Tibial nerve (tissue), 4 donors: ENCODE data around the gene SLC25A52. TPM values are rescaled to one million over a fixed set of nuclear protein-coding genes. Genes with fewer than 3 reads are reported as not detected.

ENCODE experiments used
- DNase-seq, 2 donors: peaks; one replicate each; pipeline ENCODE4 v3.0.0-alpha.2; 2019; ENCODE audit warnings: low spot score in 2 of 2
- H3K27ac ChIP-seq, 4 donors: fragments of 200-600 bp; sonication (generic) in 3 of 4; one replicate each; pipeline ENCODE4 v1.5.1; 2017 to 2019; ENCODE audit warnings: mild to moderate bottlenecking in 1 of 4
- H3K27me3 ChIP-seq, 2 donors: fragments of 200-600 bp; sonication (generic) in 1 of 2; one replicate each; pipeline versions ENCODE4 v1.5.1 to v1.6.0; 2017 to 2019
- H3K36me3 ChIP-seq, 3 donors: fragments of 200-600 bp; sonication (generic); one replicate each; pipeline ENCODE4 v1.5.1; 2018 to 2019
- H3K4me1 ChIP-seq, 4 donors: fragments of 200-600 bp; sonication (generic) in 3 of 4; one replicate each; pipeline ENCODE4 v1.5.1; 2017 to 2019
- H3K4me3 ChIP-seq, 4 donors: fragments of 200-600 bp; sonication (generic) in 3 of 4; one replicate each; pipeline ENCODE4 v1.5.1; 2017 to 2019; ENCODE audit warnings: mild to moderate bottlenecking in 1 of 4, moderate library complexity in 1 of 4
- H3K9me3 ChIP-seq, 4 donors: fragments of 200-600 bp; sonication (generic) in 3 of 4; one replicate each; pipeline ENCODE4 v1.5.1; 2017 to 2019
- CTCF ChIP-seq, 5 experiments: fragments of 200-600 bp in 3 of 5; fragments of 450-650 bp in 2 of 5; sonication (generic) in 3 of 5; IDR thresholded peaks; one replicate each; pipeline ENCODE4 v1.5.1; 2016 to 2019; ENCODE audit warnings: antibody characterized with exemption in 5 of 5, mild to moderate bottlenecking in 3 of 5, moderate library complexity in 2 of 5
- EP300 ChIP-seq, 2 donors: sonication (generic); formaldehyde crosslinking; IDR thresholded peaks; one replicate each; pipeline ENCODE4 v1.6.1; 2017; ENCODE audit warnings: antibody characterized with exemption in 2 of 2, mild to moderate bottlenecking in 1 of 2
- POLR2A ChIP-seq, 2 donors: fragments of 450-650 bp; IDR thresholded peaks; one replicate each; pipeline ENCODE4 v1.6.1; 2017; ENCODE audit warnings: antibody characterized with exemption in 2 of 2, mild to moderate bottlenecking in 2 of 2, moderate library complexity in 2 of 2
- WGBS, 2 donors: methylation state at CpG; one replicate each; pipeline ENCODE4 v1.1.5; 2018; 5-methylcytosine and 5-hydroxymethylcytosine counted together
- total RNA-seq, 4 donors: library from RNA; depleted of rRNA; stranded (reverse); fragments of >200 nt; gene quantifications; one replicate each; pipeline ENCODE4 v1.1.0, GENCODE V29; 2016

The SLC25A52 gene
- total RNA-seq, 4 donors from 2014 or later: not detected

- Histone ChIP-seq H3K27ac (no peak overlapping the region), H3K36me3 (no peaks in the 10 kb centered on the region), H3K4me3 (no peak overlapping the region), H3K9me3 (peaks cover 0 to 4% (median 0%) of the 10 kb centered on the region in 4 donors), H3K4me1 (peaks cover 0 to 8% (median 0%) of the 10 kb centered on the region in 4 donors), H3K27me3 (no peaks in the 10 kb centered on the region)
- TF ChIP-seq CTCF (IDR thresholded peaks at IDR 0.05): no peak
- no peak for TF ChIP-seq EP300 (IDR thresholded peaks at IDR 0.05)
- no peak for TF ChIP-seq POLR2A (IDR thresholded peaks at IDR 0.05)
- WGBS, 2 donors: 80 to 86% methylated on average over 3 of the region's 3 CpGs
- DNase-seq: no peak
These were observed 39.1 kb downstream of the SLC25A52 start for GRCh38 chr18:31721601-31722000.

- Histone ChIP-seq H3K4me1 (peaks cover 0 to 8% (median 0%) of the 10 kb centered on the region in 4 donors), H3K27ac (no peak overlapping the region), H3K27me3 (no peaks in the 10 kb centered on the region), H3K9me3 (peaks cover 0 to 4% (median 0%) of the 10 kb centered on the region in 4 donors), H3K4me3 (no peak overlapping the region), H3K36me3 (no peaks in the 10 kb centered on the region)
- WGBS, 2 donors: 74 to 82% methylated on average over 7 of the region's 7 CpGs
- no peak for DNase-seq
- no peak for TF ChIP-seq EP300 (IDR thresholded peaks at IDR 0.05)
- TF ChIP-seq POLR2A (IDR thresholded peaks at IDR 0.05): no peak
- TF ChIP-seq CTCF (IDR thresholded peaks at IDR 0.05): no peak
These were observed 39.8 kb downstream of the SLC25A52 start for GRCh38 chr18:31720867-31721266.

GRCh38 chr18:31719363-31720006, 41.2 kb downstream of the SLC25A52 start:
- H3K36me3 ChIP-seq: no peaks in the 10 kb centered on the region
- H3K9me3 ChIP-seq: peaks cover 0 to 4% (median 0%) of the 10 kb centered on the region in 4 donors
- no peak overlapping the region for H3K4me3 ChIP-seq
- TF ChIP-seq POLR2A (IDR thresholded peaks at IDR 0.05) (no peak), EP300 (IDR thresholded peaks at IDR 0.05) (no peak), CTCF (IDR thresholded peaks at IDR 0.05) (no peak)
- no peak overlapping the region for H3K27ac ChIP-seq
- no peaks in the 10 kb centered on the region for H3K27me3 ChIP-seq
- WGBS, 2 donors: 90 to 94% methylated on average over 7 of the region's 7 CpGs
- DNase-seq: no peak
- H3K4me1 ChIP-seq: peaks cover 0 to 8% (median 0%) of the 10 kb centered on the region in 4 donors

- Histone ChIP-seq H3K27me3 (no peaks in the 10 kb centered on the region), H3K27ac (no peak overlapping the region), H3K9me3 (peaks cover 0 to 4% (median 0%) of the 10 kb centered on the region in 4 donors), H3K4me3 (no peak overlapping the region), H3K36me3 (no peaks in the 10 kb centered on the region), H3K4me1 (peaks cover 0 to 2% (median 0%) of the 10 kb centered on the region in 4 donors)
- TF ChIP-seq EP300 (IDR thresholded peaks at IDR 0.05) (no peak), CTCF (IDR thresholded peaks at IDR 0.05) (no peak), POLR2A (IDR thresholded peaks at IDR 0.05) (no peak)
- no peak for DNase-seq
- WGBS, 2 donors: 81 to 89% methylated on average over 3 of the region's 3 CpGs
These were observed 42.3 kb downstream of the SLC25A52 start for GRCh38 chr18:31718386-31718785.

- H3K4me3 ChIP-seq: no peak overlapping the region
- H3K4me1 ChIP-seq: no peaks in the 10 kb centered on the region
- no peak for DNase-seq
- WGBS, 2 donors: 71 to 77% methylated on average over 3 of the region's 3 CpGs
- H3K27ac ChIP-seq: no peak overlapping the region
- no peak for TF ChIP-seq CTCF (IDR thresholded peaks at IDR 0.05)
- TF ChIP-seq POLR2A (IDR thresholded peaks at IDR 0.05): no peak
- no peak for TF ChIP-seq EP300 (IDR thresholded peaks at IDR 0.05)
- no peaks in the 10 kb centered on the region for H3K27me3 ChIP-seq
- no peaks in the 10 kb centered on the region for H3K36me3 ChIP-seq
- peaks cover 0 to 4% (median 0%) of the 10 kb centered on the region in 4 donors for H3K9me3 ChIP-seq
These were observed 44.3 kb downstream of the SLC25A52 start for GRCh38 chr18:31716362-31716761.
